Stimulated activated CD4-positive, alpha-beta T cell treated with anti-CD3 and anti-CD28 coated beads, Interleukin-1b, Interleukin-23, amount 100 ng/mL, for 4 hours (primary cell): ENCODE data around the gene RFX4.

Experiments
- DNase-seq, 2 donors: peaks; one replicate each; pipeline ENCODE4 v3.0.0-alpha.2; 2020; ENCODE audit warnings: low read depth in 2 of 2

RFX4 gene

DNA sequence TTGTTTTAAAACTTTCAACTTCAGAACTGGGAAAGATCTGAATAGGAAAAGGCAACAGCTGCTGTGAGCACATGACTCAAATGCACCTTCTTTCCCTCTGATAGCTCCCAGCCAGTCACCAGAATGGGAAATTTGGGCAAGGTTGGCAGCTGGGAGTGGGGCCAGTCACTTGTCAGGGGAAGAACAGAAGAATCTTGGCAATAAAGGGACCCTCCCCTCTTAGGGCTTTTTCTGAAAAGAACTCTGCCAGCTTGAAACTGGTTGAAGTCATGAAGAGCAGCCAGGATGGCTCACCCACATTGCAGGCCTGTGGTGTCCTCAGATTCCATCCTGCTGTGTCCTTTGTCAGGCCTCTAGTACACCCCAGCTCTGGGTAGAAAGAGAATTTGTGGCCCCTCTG, 181.4 kb downstream of the RFX4 start:
- DNase-seq, result no peak

DNA sequence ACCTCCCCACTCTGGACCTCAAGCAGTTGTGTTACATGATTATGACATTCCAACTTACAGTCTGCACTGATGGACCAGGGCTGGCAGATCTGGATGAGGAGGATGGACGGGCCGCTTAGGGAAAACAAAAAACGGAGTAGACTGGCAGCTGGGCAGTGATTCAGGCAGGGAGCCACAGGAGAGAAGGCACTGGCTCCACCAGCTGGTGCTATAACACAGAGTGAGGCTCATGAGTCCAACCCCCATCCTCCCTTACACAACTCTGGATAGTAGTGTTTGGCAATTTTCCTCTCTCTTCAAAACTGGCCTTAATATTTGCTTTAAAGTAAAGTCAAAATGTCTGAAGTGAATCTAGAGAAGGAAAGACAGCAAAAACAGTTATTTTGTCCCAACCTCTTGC, 181.9 kb downstream of the RFX4 start:
- no peak for DNase-seq

DNA sequence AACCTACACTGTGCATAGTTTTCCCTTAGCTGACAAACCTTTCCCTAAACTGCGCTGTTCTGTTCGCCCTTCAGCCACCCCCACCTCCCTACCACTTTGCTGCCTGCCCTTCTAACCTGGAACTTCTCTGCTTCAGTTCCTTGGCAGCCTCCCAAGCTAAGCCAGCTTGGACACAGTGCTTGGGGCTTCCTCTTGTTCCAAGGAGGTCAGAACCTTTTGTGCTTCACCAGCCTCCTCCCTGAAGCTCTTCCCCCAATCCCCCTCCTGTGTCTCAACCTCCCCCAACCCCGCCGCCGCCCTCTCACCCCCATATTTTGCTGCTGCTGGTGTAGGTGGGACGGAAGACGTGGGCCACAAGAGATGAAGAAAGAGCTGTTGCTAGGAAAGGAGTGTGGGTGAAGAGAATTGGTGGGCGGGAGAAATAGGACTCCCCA, 183.6 kb downstream of the RFX4 start:
- DNase-seq, result peak in 1 of 2 donors; percentile 45

DNA sequence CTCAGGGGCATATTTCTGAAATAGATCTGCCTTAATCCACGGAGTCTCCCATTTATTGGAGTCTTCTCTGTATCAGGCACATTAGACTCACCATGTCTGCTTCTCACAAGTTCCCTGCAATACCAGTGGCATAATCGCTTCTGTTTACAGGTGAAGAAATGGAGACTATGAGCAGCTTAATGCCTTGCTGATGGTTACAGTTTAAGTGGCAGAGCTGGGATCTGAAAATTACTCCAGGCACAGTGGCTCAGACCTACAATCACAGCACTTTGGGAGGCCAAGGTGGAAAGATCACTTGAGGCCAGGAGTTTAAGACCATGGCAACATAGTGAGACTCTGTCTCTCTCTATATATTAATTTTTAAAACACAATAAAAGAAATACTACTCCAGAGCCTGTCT, 184.4 kb downstream of the RFX4 start:
- no peak for DNase-seq

DNA sequence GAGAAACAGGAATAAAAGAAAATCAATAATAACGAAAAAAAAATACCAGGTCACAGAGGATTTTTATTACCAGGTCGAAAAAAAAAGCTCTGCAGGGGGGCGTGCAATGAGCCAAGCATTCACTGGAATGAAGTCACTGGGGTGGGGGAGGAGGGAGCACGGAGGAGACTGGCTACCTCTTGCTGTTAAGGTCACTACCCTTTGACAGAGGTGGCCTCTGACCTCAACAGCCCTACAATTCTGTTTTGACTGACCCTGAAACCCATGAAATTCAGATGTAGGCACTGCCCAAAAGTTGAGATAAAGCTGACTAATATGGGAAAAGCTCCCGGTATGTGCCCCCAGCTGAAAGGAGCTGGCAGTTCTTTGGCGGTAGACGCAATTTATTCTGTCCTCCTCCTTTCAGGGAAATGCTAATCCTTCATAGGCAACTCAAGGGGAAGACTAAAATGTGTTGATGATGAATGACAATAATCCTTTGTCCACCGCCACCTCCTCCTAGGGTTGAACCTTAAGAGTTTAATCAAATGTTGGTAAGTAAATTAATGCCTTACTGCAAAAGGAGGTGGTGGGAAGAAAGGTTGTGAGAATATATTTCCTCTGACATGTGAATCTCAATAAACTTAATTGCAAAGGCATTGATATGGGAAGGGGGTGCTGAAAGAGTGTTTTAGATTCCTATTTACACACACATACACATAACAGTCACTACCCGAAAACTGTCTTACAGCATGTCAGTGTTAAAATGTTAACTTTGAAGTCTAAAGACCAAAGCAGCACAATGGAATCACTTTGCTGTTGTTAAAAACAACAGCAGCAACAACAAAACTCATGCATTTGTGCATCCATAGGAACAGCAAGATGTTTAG, 185.4 kb downstream of the RFX4 start:
- DNase-seq, result no peak

DNA sequence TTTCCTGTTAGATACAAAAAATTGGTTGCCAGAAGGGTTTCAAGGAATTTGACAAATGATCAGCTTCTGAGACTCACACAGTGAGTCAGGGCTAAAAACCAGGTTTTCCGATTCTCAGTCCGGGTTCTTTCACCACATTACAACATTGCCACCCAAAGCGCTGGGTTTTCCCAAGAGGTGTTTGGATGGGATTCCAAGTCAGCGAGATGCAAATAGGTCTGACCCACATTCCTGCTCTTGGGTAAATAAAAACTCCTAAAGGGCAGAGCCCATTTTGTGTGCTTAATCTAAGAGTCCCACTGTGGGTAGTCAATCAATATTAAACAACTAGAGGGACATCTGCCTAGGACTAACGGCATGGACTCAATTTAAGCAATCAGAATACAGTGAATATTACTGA, 186.3 kb downstream of the RFX4 start:
- no peak for DNase-seq

DNA sequence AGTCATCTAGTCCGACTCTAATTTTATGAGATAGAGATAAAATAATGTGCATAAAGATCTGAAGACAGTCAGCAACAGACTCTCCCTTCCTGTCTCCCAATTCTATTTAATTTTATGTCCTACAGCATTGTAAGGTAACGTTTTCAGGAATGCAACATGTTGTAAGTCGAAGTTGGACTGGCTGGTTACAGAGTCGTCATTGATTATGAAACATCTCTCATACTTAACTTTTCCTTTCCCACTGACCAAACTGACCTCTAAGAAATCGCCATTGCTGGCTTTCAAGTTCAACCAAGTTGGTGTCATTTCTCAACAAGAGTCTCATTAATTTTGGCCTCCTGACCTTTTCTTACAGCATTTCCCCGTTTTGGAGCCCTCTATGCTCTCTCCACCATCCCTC, 186.7 kb downstream of the RFX4 start:
- DNase-seq, result no peak

DNA sequence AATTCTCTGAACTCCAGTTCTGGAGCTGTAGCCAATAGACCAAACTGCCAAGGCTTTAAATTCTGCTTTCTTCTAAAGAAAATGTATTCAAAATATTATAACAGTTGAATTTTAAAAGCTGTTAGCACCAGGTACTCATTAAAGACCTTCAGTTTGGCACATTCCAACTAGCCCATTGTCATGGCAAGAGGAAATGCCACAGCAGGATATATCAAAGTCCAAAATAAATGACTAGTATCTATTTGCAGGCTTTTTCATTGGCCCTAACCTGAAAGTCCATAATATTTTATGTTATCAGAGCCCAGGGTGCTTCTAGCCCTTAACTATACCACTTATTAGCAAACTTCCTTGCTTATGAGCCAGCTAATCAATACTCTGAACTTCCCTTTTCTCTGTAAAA, 188.6 kb downstream of the RFX4 start:
- no peak for DNase-seq

DNA sequence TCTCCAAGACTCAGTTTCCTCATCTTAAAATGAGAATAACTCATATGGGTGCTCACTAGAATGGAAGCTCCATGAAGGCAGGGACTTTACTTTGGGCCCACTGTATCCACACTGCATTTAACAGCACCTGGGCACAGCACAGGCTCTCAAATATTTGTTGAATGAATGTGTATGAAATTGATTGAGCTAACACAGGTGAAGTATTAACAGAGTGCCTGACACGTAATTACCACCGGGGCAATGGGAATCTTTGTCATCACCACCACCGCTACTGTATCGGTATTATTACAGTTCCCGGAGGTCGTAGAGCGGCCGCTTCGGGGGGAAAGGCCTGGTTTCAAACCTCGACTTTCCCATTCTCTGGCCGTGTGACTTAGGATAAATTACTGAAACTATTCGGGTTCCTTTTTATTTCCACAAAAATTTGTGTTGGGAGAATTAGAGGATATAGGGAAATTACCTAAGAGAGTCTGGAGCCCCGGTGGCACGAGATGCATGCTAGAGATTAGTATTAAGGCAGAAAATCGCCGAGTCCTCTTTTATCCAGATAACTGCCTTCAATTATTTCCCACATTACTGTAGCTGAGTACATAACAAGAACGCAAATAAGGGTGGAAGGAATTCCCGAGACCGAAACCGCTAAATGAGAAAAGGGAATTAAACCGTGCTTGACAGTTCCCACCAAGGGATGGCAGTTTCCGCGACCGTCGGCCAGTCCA, 190.6 kb downstream of the RFX4 start:
- DNase-seq, result no peak

DNA sequence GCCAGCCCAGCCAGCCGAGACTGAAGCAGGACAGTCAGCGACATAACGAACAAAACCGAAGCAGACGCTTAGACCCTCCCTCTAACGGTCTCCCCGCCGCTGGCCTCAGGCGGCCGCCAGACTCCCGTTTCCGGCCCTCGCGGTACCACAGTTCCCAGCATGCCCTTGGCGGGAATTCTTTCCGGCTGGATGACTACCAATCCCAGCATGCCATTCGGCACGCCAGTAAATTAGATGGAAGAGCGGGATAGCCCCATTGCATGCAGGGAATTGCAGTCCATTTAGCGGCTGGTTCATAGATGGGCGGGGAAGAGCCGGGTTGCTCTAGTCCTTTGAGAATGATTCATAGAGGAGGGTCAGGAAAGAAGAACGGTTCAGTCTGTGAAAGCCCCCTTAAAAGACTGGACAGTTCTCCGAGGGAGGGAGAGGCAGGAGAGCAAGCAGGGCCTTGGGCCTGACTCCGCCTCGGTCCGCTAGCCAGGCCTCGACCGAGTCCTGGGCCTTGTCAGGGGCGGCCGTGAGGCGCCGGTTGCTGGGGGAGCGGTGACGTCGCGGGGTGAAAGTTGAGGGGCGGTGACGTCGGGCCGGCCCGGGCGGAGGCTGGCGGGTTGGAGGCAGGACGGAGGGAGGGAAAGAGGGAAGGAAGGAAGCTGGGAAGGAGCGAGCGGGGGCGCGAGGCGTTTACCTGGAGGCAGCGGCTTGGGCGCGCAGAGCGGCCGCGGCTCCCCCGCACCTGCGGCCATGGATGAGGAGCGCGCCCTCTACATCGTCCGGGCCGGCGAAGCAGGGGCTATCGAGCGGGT, 191.4 kb downstream of the RFX4 start, which contains the start of gene RIC8B:
Gene RIC8B (plus strand): TSS at position 678 of the 803 bp plus-strand sequence. CDS start 64 bp downstream, at position 742.
- peak; percentile 68 to 76 for DNase-seq

DNA sequence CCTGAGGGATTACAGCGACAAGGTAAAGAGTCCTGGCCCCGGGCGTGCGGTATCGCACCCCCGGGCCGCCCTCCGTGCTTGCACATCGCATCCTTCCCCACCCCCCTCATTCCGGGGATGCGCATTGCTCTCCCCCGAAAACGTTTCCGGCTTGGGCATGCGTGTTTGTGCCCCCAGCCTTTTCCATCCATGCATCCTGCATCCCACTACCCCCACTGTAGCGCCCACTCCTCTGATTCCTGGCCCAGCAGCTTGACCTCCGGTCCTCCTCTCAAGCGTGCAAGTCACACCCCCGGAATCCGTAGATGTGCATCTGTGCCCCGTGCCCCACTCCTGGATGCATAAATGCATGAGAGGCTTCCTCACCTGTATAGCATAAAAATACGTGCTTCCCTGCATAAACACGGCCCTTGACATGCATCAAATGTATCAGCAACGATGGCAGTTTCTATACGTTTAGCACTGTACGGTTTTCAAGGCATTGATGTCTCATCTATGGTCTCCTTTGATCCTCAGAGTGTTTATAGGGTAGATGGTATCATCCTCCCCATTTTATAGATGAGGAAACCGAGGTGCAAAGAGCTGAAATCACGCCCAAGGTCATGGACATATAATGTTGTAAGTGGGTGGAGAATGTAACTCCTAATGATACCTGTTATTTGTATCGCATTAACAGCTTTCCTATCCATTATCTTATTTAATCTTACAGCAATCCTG, 192.2 kb downstream of the RFX4 start:
- peak in 1 of 2 donors; percentile 19 for DNase-seq

DNA sequence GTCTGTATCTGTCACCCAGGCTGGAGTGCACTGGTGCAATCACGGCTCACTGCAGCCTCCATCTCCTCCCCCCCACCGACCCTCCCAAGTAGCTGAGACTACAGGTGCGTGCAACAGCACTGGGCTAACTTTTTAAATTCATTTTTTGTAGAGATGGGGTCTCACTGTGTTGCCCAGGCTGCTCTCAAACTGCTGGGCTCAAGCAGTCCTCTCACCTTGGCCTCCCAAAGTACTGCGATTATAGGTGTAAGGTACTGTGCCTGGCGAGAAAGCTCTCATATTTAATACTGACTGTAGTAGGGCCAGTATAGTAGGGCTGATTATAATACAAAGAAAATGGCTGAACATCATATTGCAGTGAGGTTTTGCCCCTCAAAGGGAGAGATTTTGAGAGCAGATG, 194.1 kb downstream of the RFX4 start:
- DNase-seq, result no peak

DNA sequence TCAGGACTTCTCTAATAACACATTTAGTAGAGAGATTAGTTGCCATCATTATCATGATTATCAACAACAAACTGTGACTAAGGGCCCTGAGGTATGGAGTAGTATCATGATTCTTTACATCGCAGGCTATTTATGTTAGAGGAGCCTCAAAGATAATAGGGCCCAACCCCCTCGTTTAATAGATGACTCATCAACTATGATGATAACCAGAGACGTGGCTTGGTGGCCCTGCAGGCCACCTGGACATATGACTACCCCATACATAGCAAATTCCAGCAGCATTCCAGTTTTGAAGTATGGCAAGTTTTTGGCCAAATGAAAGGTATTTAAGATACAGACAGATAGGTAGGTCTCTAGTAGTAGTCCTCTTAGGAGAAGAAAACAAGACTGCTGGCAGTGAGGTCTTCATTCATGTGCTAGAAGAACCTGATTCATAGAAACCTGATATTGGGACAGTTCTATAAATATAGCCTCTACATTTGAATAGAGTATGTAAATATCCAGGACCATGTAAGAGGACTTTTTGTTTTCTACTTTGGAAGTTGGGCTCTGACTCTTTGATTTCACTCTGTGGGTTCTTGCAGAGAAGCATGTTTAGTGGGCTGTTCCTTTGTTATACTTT, 197.3 kb downstream of the RFX4 start:
- no peak for DNase-seq

DNA sequence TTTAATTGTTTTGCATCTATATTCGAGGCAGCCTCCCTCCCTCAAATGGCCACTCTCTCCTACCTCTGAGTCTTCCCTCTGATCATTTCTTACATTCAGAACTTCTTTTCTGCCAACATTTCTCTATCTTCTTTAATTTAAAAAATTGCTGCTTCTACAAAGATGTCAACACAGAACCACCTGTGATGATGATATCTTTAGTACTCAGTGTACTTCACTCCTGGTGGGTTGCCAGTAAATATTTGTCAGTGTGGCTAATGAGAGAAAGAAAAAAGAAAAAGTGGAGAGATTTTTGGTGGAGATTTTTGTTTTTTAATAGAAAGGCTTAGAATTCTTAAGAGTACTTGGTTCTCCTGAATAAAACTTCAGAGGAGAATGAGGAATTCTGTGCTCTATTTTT, 199.8 kb downstream of the RFX4 start:
- DNase-seq, result no peak

DNA sequence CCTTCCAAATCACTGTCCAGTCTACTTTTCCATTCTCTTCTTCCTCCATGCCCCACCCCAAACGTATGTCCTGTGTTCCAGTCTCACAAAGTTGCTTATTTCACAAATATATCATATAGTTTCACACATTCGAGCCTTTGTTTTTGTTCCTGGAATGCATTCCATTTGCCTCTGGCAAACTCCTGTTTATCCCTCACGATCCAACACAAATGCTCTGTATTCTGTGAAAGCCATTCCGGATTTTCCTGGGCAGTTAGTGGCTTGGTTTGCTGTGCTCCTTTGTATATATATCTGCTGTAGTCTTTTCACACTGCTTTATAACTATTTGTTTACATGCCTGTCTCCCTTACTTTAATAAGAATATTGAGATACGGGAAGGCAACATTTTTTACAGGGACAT, 200.7 kb downstream of the RFX4 start:
- DNase-seq, result no peak

DNA sequence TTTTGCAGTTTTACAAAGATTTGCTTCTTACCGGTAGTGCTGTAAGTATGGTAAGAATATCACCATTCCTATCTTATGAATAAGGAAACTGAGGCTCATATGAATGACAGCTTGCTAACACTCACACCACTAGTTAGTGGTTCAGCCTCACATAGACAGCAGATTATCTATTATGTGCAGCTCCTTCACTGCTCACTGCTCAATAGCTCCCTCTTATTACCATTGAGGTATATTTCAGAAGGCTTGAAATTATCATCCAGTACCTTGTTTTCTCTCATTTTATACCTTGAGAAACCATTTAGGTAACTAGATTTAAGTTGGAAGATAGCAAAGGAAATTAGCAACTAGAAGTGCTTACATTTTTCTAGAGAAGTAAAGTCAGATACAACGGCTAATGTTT, 207.2 kb downstream of the RFX4 start:
- no peak for DNase-seq

DNA sequence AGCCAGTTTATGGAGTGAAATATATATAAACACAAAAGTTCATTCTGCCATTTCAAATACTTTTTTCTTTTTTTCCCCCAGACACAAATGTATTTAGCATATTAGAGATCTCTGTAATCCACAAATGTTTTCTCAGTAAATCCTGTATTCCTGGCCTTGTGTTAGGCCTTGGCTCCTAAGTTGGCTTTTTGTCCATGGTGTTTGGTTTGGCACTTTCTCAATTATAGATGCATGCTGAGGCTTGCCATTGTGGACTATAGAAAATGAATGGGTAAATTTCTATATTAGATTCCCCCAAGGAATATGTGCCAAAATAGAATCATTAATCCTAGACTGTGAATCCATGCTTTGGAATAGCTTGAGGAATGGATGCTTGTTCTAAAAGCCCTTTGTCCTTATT, 208.7 kb downstream of the RFX4 start:
- no peak for DNase-seq

DNA sequence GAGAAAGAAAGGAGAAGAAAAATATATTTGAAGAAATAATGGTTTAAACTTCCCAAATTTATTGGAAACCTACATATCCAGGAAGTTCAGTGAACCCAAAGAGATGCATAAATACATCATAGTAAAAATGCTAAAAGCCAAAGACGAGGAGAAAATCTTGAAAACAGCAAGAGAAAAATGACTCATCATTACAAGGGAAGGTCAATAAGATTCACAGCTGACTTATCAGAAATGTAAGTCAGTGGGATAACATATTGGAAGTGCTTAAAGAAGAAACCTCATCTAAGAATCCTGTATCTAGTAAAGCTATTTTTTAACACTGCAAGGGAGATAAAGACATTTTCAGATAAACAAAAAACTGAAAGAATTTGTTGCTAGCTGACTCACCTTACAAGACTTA, 211.6 kb downstream of the RFX4 start:
- no peak for DNase-seq

DNA sequence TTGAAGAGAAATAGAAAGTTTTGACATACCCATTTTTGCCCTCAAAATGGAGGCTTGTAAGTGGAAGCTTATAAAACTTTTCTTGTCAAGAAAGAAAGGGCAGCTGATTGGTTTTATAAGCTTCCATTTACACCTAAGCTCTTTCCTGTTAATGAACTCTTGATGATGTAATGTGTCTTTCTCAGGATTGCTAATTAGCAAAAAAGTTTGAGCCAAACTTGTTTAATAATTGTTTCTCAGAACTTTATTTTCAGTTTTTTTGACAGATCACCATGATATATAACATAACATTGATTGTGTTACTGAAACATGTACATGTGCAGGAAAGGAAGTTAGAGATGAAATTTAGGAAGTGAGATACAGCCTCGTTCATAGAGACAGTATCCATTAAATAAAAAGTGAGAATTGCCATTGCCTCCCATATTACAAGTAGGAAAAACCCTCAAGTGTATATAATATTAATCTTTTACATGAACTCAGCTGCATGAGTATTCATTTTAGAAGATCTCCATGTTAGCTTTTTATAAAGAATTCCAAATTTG, 218.4 kb downstream of the RFX4 start:
- no peak for DNase-seq

DNA sequence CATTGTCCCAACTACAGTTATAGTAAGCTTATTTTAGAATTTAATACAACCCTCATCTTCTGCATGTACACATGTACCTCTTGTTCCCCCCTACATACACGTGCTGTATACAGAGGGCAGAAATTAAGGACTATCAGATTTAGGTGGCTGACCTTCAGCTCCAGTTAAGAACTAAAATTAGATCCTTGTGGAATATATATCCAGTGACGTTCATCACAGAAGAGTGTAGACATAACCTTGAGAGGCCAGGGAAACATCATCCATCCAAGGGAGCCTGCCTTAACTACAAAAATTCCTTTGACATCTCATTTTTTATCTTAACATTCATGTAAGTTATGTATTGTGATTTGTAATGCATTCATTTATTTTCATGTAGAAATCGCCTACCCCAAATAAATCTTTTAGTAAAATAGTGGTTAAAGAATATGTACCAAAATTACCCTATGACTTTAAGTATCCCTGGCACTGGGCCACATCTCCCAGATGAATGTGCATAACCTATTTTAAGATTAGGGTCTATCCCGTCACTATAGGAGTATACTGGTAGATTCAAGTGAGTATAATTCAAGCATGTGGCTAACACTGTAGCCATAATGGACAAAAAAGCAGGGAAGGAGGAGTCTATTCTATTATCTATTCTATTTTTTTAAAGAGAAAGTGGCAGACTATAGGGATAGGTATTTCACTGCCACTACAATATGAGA, 219.2 kb downstream of the RFX4 start:
- DNase-seq, result no peak
